ENCODE results near the gene GTF2H1. TPM values are rescaled to one million over a fixed set of nuclear protein-coding genes. Genes with fewer than 3 reads are reported as not detected.

Gene GTF2H1
- polyA plus RNA-seq, 1 experiment = 53.2 TPM

DNA sequence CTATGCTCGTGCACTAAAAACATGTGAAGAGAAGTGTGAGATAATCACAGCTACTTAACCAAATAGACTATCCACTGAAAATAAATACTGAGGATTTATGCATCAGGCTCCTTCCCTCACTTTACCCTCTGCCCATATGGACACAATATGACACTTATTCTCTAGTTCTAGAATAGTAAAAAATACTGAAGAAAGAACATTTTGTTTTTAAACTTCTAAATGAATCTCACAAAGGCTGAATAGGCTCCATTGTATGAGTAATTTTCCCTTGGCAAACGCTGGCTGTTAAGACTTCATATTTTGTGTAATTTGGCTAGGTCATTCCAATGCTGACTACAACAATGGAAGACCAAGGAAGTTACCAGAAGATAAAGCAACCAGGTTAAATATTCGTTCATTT is 10.4 kb upstream of the GTF2H1 start:
- no peak overlapping the region for H3K4me3 ChIP-seq (ENCODE audit: low read depth, low read length)
- TF ChIP-seq, protein P1, sequence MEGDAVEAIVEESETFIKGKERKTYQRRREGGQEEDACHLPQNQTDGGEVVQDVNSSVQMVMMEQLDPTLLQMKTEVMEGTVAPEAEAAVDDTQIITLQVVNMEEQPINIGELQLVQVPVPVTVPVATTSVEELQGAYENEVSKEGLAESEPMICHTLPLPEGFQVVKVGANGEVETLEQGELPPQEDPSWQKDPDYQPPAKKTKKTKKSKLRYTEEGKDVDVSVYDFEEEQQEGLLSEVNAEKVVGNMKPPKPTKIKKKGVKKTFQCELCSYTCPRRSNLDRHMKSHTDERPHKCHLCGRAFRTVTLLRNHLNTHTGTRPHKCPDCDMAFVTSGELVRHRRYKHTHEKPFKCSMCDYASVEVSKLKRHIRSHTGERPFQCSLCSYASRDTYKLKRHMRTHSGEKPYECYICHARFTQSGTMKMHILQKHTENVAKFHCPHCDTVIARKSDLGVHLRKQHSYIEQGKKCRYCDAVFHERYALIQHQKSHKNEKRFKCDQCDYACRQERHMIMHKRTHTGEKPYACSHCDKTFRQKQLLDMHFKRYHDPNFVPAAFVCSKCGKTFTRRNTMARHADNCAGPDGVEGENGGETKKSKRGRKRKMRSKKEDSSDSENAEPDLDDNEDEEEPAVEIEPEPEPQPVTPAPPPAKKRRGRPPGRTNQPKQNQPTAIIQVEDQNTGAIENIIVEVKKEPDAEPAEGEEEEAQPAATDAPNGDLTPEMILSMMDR (IDR thresholded peaks at IDR 0.05; ENCODE audit: low read depth, low read length) = no peak
- ChIA-PET CTCF (interaction anchor here (2.1 kb wide), 1 partner anchor 9 kb away, joined by 10 read pairs; the partner anchor contains the start of gene HPS5), POLR2A (interaction anchor here (0.6 to 2.5 kb wide), 2 partner anchors 10 to 80 kb away, joined by 3 to 14 read pairs; partner anchors contain the start of genes GTF2H1 and HPS5)
- no peak overlapping the region for H3K27ac ChIP-seq (ENCODE audit: low read depth, low read length)
- H3K9me3 ChIP-seq (ENCODE audit: control insufficient read depth, insufficient read depth, low read length) = no peaks in the 10 kb centered on the region
- no peaks in the 10 kb centered on the region for H3K27me3 ChIP-seq (ENCODE audit: control insufficient read depth, insufficient read depth, low read length)
- DNase-seq (ENCODE audit: low read depth, low spot score) = no peak

DNA sequence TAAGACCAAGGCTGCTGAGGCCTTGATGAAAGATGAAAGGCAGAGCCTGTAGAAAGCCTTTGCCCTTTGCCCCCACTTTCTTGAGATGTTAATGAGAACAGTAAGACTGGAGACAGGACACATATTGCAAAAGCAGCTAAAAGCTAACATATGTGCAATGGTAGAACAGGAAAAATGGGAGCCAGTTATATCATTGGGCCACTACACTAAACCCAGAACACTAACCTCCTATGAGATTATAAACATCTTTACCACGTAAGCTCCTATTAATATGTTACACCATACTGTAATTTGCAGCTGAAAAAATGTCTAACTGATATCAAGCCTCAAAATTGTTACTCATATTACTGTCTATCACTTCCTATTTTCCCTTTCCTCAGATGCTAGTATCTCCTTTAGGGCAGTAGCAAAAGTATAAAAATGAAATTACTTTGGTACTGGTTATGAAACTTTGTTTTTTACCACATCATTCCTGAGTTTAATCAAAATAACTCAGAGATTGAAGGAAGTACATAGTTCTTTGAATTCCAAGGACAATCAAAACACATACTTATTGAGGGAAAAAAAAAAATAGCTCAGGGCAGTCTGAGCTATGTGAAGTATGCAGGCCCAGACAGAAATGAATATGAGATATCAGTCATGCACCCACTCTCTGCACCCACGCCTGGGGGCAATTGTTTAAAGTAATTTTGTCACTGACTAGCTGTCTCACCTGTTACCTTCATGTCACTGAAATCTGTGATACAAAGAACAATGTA is 9.5 kb upstream of the GTF2H1 start:
- no peaks in the 10 kb centered on the region for H3K9me3 ChIP-seq (ENCODE audit: control insufficient read depth, insufficient read depth, low read length)
- TF ChIP-seq, protein P1 (IDR thresholded peaks at IDR 0.05; ENCODE audit: low read depth, low read length) = no peak
- H3K4me3 ChIP-seq (ENCODE audit: low read depth, low read length) = no peak overlapping the region
- peak; percentile 8 for DNase-seq (ENCODE audit: low read depth, low spot score)
- POLR2A ChIA-PET = interaction anchor here (1.9 to 2.5 kb wide), 2 partner anchors 9 to 82 kb away, joined by 14 to 18 read pairs; partner anchors contain the start of genes GTF2H1, HPS5 and LDHA
- H3K27me3 ChIP-seq (ENCODE audit: control insufficient read depth, insufficient read depth, low read length) = no peaks in the 10 kb centered on the region
- CTCF ChIA-PET = interaction anchor here (2.1 kb wide), 1 partner anchor 9 kb away, joined by 10 read pairs; the partner anchor contains the start of gene HPS5
- H3K27ac ChIP-seq (ENCODE audit: low read depth, low read length) = no peak overlapping the region

DNA sequence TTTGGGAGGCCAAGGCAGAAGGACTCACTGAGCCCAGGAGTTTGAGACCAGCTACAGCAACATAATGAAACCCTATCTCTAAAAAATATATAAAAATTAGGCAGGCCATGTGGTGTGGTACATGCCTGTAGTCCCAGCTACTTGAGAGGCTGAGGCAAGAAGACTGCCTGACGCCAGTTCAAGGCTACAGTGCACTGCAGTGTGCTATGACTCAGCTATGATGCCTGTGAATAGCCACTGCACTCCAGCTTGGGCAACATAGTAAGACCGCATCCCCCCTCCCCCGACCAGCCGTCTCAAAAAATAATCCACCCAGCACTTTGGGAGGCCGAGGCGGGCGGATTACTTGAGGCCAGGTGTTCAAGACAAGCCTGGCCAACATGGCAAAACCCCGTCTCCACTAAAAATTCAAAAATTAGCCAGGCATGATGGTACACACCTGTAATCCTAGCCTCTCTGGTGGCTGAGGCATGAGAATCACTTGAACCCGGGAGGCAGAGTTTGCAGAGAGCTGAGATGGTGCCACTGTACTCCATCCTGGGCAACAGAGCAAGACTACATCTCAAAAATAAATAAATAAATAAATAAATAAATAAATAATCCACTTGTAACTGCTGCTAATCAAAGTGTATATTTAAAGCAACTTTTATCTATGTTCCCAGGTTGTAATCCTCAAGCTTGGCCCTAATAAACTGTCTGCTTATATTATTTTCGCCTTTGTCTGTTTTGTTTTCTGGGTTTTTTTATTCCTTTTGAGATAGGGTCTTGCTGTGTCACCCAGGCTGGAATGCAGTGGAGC is 8.2 kb upstream of the GTF2H1 start:
- Histone ChIP-seq H3K4me3 (ENCODE audit: low read depth, low read length) (no peak overlapping the region), H3K27ac (ENCODE audit: low read depth, low read length) (no peak overlapping the region), H3K27me3 (ENCODE audit: control insufficient read depth, insufficient read depth, low read length) (no peaks in the 10 kb centered on the region), H3K9me3 (ENCODE audit: control insufficient read depth, insufficient read depth, low read length) (no peaks in the 10 kb centered on the region)
- TF ChIP-seq, protein P1 (IDR thresholded peaks at IDR 0.05; ENCODE audit: low read depth, low read length) = no peak
- POLR2A ChIA-PET = interaction anchor here (0.6 to 1.9 kb wide), 2 partner anchors 81 to 199 kb away, joined by 5 to 18 read pairs; partner anchors contain the start of gene LDHA
- DNase-seq (ENCODE audit: low read depth, low spot score) = no peak
- CTCF ChIA-PET = no interaction called here

DNA sequence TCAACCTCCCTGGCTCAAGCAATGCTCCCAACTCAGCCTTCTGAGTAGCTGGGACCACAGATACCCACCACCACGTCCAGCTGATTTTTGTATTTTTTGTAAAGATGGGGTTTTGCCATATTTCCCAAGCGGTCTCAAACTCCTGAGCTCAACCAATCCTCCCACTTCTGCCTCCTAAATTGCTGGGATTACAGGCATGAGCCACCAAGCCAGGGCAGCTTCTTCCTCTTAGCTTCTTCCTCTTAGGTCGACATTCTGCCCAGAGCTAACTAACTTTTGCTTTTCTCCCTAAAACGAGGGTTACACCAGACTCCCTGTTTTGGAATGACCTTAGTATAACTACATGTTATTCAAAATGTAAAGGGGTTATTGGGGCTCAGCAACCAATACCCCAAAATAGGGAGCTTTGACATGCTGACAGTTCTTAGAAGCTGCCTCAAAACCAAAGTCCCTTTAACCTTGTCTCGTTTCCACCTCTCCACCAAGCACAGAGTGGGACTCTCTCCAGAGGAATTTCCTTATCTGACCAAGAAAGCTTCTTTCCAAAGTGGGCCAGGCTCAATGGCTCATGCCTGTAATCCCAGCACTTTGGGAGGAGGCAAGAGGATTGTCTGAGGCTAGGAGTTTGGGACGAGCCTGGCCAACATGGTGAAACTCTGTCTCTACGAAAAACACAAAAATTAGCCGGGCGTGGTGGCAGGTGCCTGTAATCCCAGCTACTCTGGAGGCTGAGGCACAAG is 7.4 kb upstream of the GTF2H1 start:
- ChIA-PET CTCF (no interaction called here), POLR2A (interaction anchor here (0.6 kb wide), 1 partner anchor 198 kb away, joined by 5 read pairs; no protein-coding TSS in a partner anchor)
- TF ChIP-seq, protein P1 (IDR thresholded peaks at IDR 0.05; ENCODE audit: low read depth, low read length) = no peak
- Histone ChIP-seq H3K27me3 (ENCODE audit: control insufficient read depth, insufficient read depth, low read length) (no peaks in the 10 kb centered on the region), H3K9me3 (ENCODE audit: control insufficient read depth, insufficient read depth, low read length) (no peaks in the 10 kb centered on the region), H3K27ac (ENCODE audit: low read depth, low read length) (no peak overlapping the region), H3K4me3 (ENCODE audit: low read depth, low read length) (no peak overlapping the region)
- no peak for DNase-seq (ENCODE audit: low read depth, low spot score)
